Right lobe of liver (tissue), 6 donors: Measurements from ENCODE around the gene FHDC1. TPM values are rescaled to one million over a fixed set of nuclear protein-coding genes. Genes with fewer than 3 reads are reported as not detected.

Experiments used
- ATAC-seq, 4 donors: fragments of 200-7000 bp; cut with Tn5 transposase; one replicate each; pipeline ENCODE4 v1.9.1; 2020; ENCODE audit warnings: mild to moderate bottlenecking in 4 of 4, moderate library complexity in 4 of 4
- DNase-seq, 3 donors: peaks; one replicate each; pipeline ENCODE4 v3.0.0-alpha.2; 2020
- H3K27ac ChIP-seq, 3 donors: fragments of 200-600 bp; one replicate each; pipeline ENCODE4 v1.8.0; 2022
- H3K27me3 ChIP-seq, 2 donors: fragments of 200-600 bp; one replicate each; pipeline ENCODE4 v1.8.0; 2022
- H3K36me3 ChIP-seq, 4 donors: fragments of 200-600 bp; sonication (generic) in 1 of 4; one replicate each; pipeline versions ENCODE4 v1.5.1 to v1.8.0; 2017 to 2022; ENCODE audit warnings: control low read depth in 1 of 4
- H3K4me1 ChIP-seq, 4 donors: fragments of 200-600 bp; sonication (generic) in 1 of 4; one replicate each; pipeline versions ENCODE4 v1.5.1 to v1.8.0; 2017 to 2022; ENCODE audit warnings: control low read depth in 1 of 4
- H3K4me3 ChIP-seq, 3 donors: fragments of 200-600 bp; one replicate each; pipeline ENCODE4 v1.8.0; 2022
- H3K9me3 ChIP-seq, 4 donors: fragments of 200-600 bp; sonication (generic) in 1 of 4; one replicate each; pipeline versions ENCODE4 v1.5.1 to v1.8.0; 2017 to 2022; ENCODE audit warnings: control low read depth in 1 of 4
- CTCF ChIP-seq, 4 donors: fragments of 200-600 bp in 3 of 4; fragments of 450-650 bp in 1 of 4; IDR thresholded peaks; one replicate each; pipeline versions ENCODE4 v1.5.1 to v1.8.0; 2016 to 2022; ENCODE audit warnings: antibody characterized with exemption in 4 of 4, mild to moderate bottlenecking in 2 of 4
- POLR2A ChIP-seq: fragments of 450-650 bp; IDR thresholded peaks from one replicate; pipeline ENCODE4 v1.6.1; 2017; ENCODE audit warnings: antibody characterized with exemption, mild to moderate bottlenecking
- WGBS: methylation state at CpG from one replicate; pipeline ENCODE4 v1.1.6; 2018; ENCODE audit warnings: low coverage, low lambda C conversion rate; ENCODE audit not compliant: insufficient coverage; ENCODE audit errors: missing lambda C conversion rate; 5-methylcytosine and 5-hydroxymethylcytosine counted together
- intact Hi-C, 2 donors: fragments of 100-400 bp; cut with DNase I; formaldehyde crosslinking; loops; one replicate each; pipeline versions ENCODE4 v1.11.2 to v1.14.1; 2022
- total RNA-seq, 6 experiments: library from RNA; depleted of rRNA in 2 of 6; stranded (reverse); fragments of >200 nt in 2 of 6; fragmentation: NEBNext Ultra II Directional in 3 of 6; extraction: Animal tissue kit (Norgen Biotek cat#: 25700) in 3 of 6; gene quantifications; one replicate each; pipeline versions ENCODE4 v1.1.0 to v1.2.4, GENCODE V29; 2016 to 2023
- donor health status: DM: no; HTN: yes; CAD: no.
- donor health status: DM: no; HTN: no; CAD: no.
- donor health status: DM: no; HTN: no; CAD: no.
- donor health status: DM: no; HTN: yes; CAD: no.
- donor health status: DM: no; HTN: yes; CAD: no.

The FHDC1 gene
- total RNA-seq, 6 experiments from 2014 or later, result 0.12 to 0.82 (median 0.15) TPM

- Histone ChIP-seq H3K9me3 (no peaks in the 10 kb centered on the region), H3K4me1 (peaks cover 0 to 18% (median 7%) of the 10 kb centered on the region in 4 donors), H3K27me3 (peaks cover 0 to 4% of the 10 kb centered on the region in 2 donors), H3K27ac (no peak overlapping the region), H3K36me3 (no peaks in the 10 kb centered on the region), H3K4me3 (no peak overlapping the region)
- 74% methylated on average over 2 of the region's 2 CpGs for WGBS
- TF ChIP-seq CTCF (IDR thresholded peaks at IDR 0.05) (no peak), POLR2A (no peak)
- ATAC-seq (no peak), DNase-seq (no peak)
- intact Hi-C loops, result no loop called here
Observed at GRCh38 chr4:152940461-152940860, 4.3 kb downstream of the FHDC1 start.

GRCh38 chr4:152941411-152941810 is 5.3 kb downstream of the FHDC1 start:
- intact Hi-C loops, result no loop called here

GRCh38 chr4:152942346-152942745 is 6.2 kb downstream of the FHDC1 start:
- Histone ChIP-seq H3K4me3 (no peak overlapping the region), H3K27me3 (peaks cover 0 to 4% of the 10 kb centered on the region in 2 donors), H3K9me3 (no peaks in the 10 kb centered on the region), H3K36me3 (no peaks in the 10 kb centered on the region), H3K27ac (no peak overlapping the region), H3K4me1 (peaks cover 0 to 8% (median 0%) of the 10 kb centered on the region in 4 donors)
- DNase-seq, result no peak
- intact Hi-C loops, result no loop called here
- 78% methylated on average over 2 of the region's 2 CpGs for WGBS
- ATAC-seq, result no peak
- no peak for TF ChIP-seq POLR2A
- no peak for TF ChIP-seq CTCF (IDR thresholded peaks at IDR 0.05)

More at GRCh38 chr4:152941411-152941810, 5.3 kb downstream of the FHDC1 start:
- Histone ChIP-seq H3K36me3 (no peaks in the 10 kb centered on the region), H3K4me3 (no peak overlapping the region), H3K27ac (no peak overlapping the region), H3K27me3 (peaks cover 0 to 4% of the 10 kb centered on the region in 2 donors), H3K4me1 (peaks cover 0 to 17% (median 4%) of the 10 kb centered on the region in 4 donors), H3K9me3 (no peaks in the 10 kb centered on the region)
- WGBS, result 85% methylated on average over 1 of the region's 1 CpG
- TF ChIP-seq CTCF (IDR thresholded peaks at IDR 0.05) (no peak), POLR2A (no peak)
- DNase-seq (no peak), ATAC-seq (no peak)

GRCh38 chr4:152943672-152944071 is 7.5 kb downstream of the FHDC1 start:
- TF ChIP-seq CTCF (IDR thresholded peaks at IDR 0.05), result no peak
- TF ChIP-seq POLR2A, result no peak
- no peak overlapping the region for H3K27ac ChIP-seq
- intact Hi-C loops, result no loop called here
- no peaks in the 10 kb centered on the region for H3K4me1 ChIP-seq
- no peak for ATAC-seq
- H3K36me3 ChIP-seq, result no peaks in the 10 kb centered on the region
- no peak overlapping the region for H3K4me3 ChIP-seq
- WGBS, result 75% methylated on average over 6 of the region's 6 CpGs
- peaks cover 0 to 4% of the 10 kb centered on the region in 2 donors for H3K27me3 ChIP-seq
- H3K9me3 ChIP-seq, result no peaks in the 10 kb centered on the region
- no peak for DNase-seq
